Heart left ventricle (tissue), 16 donors: ENCODE measurements around the gene CTNS. TPM values are rescaled to one million over a fixed set of nuclear protein-coding genes. Genes with fewer than 3 reads are reported as not detected.

Experiments used
- ATAC-seq, 4 donors: fragments of 200-7000 bp; cut with Tn5 transposase; one replicate each; pipeline ENCODE4 v1.9.1; 2020 to 2022; ENCODE audit warnings: moderate library complexity in 4 of 4, mild to moderate bottlenecking in 3 of 4, moderate number of reproducible peaks in 1 of 4
- DNase-seq, 5 donors: peaks; one replicate each; pipeline ENCODE4 v3.0.0-alpha.2; 2020
- H3K27ac ChIP-seq, 12 donors: fragments of 200-600 bp; sonication (generic) in 4 of 12; one replicate each; pipeline versions ENCODE4 v1.5.0 to v1.8.0; 2016 to 2022; ENCODE audit warnings: mild to moderate bottlenecking in 2 of 12
- H3K27me3 ChIP-seq, 9 donors: fragments of 200-600 bp; sonication (generic) in 2 of 9; one replicate each; pipeline versions ENCODE4 v1.5.1 to v1.8.0; 2016 to 2022; ENCODE audit warnings: mild to moderate bottlenecking in 3 of 9
- H3K36me3 ChIP-seq, 9 donors: fragments of 200-600 bp; sonication (generic) in 2 of 9; one replicate each; pipeline versions ENCODE4 v1.5.0 to v1.8.0; 2018 to 2022; ENCODE audit warnings: mild to moderate bottlenecking in 2 of 9
- H3K4me1 ChIP-seq, 12 donors: fragments of 200-600 bp; sonication (generic) in 4 of 12; one replicate each; pipeline versions ENCODE4 v1.5.0 to v1.8.0; 2016 to 2022; ENCODE audit warnings: mild to moderate bottlenecking in 3 of 12
- H3K4me3 ChIP-seq, 12 donors: fragments of 200-600 bp; sonication (generic) in 4 of 12; one replicate each; pipeline versions ENCODE4 v1.5.0 to v1.8.0; 2017 to 2022; ENCODE audit warnings: mild to moderate bottlenecking in 9 of 12, moderate library complexity in 4 of 12
- H3K9me3 ChIP-seq, 12 donors: fragments of 200-600 bp; sonication (generic) in 4 of 12; one replicate each; pipeline versions ENCODE4 v1.5.0 to v1.8.0; 2016 to 2022; ENCODE audit warnings: mild to moderate bottlenecking in 1 of 12
- CTCF ChIP-seq, 12 donors: fragments of 200-600 bp; sonication (generic) in 4 of 12; IDR thresholded peaks; one replicate each; pipeline versions ENCODE4 v1.5.0 to v1.8.0; 2018 to 2022; ENCODE audit warnings: antibody characterized with exemption in 12 of 12, mild to moderate bottlenecking in 5 of 12
- POLR2A ChIP-seq, 2 donors: fragments of 450-650 bp; IDR thresholded peaks; one replicate each; pipeline ENCODE4 v1.6.1; 2017; ENCODE audit warnings: antibody characterized with exemption in 2 of 2, mild to moderate bottlenecking in 2 of 2, moderate library complexity in 2 of 2
- WGBS, 4 donors: extraction: QIAGEN DNeasy Blood & Tissue Kit in 2 of 4; methylation state at CpG; one replicate each; pipeline versions ENCODE4 v1.1.5 to v1.1.7; 2013 to 2018; 5-methylcytosine and 5-hydroxymethylcytosine counted together
- intact Hi-C, 10 donors: fragments of 100-400 bp; cut with DNase I; formaldehyde crosslinking; loops; one replicate each; pipeline versions ENCODE4 v1.11.1 to v1.14.2; 2022
- polyA plus RNA-seq, 2 donors: library from polyadenylated mRNA; stranded (reverse); fragments of 200-250 nt; gene quantifications; one replicate each; pipeline ENCODE4 v1.2.3, GENCODE V29; 2013
- total RNA-seq, 9 donors: library from RNA; depleted of rRNA in 2 of 9; stranded (reverse); fragments of >200 nt in 2 of 9; fragmentation: NEBNext Ultra II Directional in 3 of 9; extraction: Animal tissue kit (Norgen Biotek cat#: 25700) in 3 of 9; gene quantifications; one replicate each; pipeline versions ENCODE4 v1.1.0 to v1.2.4, GENCODE V29; 2016 to 2023
- donor health status: ischemic (EF 13 %, LVEDD 7.1; RV severe dilation, severe dysfunction).
- donor health status: healthy with polysubstance abuse.
- donor health status: DM: no; HTN: yes; CAD: no.
- donor health status: DM: no; HTN: no; CAD: no.
- donor health status: ischemic (EF 25% LVEDD 6.9; RV normal size, moderate dysfunction).
- donor health status: ischemic (EF 25% LVEDD 5.7; RV mildly dilated, moderate dysfunction).
- donor health status: healthy.
- donor health status: DM: yes; HTN: yes; CAD: no.
- donor health status: ischemic (EF 35%, LVEDD 5.7; RV mildly dilated, moderate dysfunction).
- donor health status: nonischemic (EF 11% LVEDD 7.7; RV severe dilation, severe dysfunction).
- donor health status: DM: yes; HTN: yes; CAD: no.
- donor health status: PGD.
- donor health status: ischemic (EF 29% LVEDD 5.4; RV normal size, mild dysfunction).
- donor health status: nonischemic (EF 23%, LVEDD 6.1; RV moderate dilation, normal function).

Gene CTNS
- total and polyA plus RNA-seq, 11 donors = 6.2 to 19.0 (median 8.7) TPM

DNA sequence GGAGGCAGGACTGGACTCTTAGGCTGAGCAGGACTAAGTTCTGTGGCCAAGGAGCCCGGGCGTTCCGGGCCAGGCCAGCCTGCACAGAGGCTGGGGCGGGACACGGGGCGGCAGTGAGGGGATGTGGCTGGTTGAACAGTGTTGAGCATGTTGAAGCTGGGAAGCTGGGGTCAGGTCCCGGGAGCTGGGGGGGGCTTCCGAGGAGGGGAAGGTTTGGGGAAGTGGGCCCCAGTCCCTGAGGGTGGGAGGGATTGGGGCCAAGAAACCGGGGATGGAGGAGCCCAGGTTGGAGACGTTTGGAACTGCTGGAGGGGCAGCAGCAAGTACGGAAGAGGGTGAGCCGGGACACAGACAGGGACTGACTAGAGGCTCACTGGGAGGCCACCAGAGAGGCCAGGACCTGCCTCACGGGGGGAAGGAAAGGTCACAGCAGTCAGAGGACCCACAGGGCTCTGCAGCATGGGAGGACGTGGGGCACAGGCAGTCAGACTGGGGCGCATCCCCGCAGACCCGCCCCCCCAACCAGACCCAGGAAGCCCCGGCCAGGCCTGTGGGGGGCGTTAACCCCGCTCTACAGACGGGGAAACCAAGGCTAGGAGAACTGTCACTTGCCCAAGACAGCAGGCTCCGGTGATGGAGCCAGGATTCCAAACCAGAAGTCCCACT is 22.4 kb downstream of the CTNS start:
- TF ChIP-seq CTCF (IDR thresholded peaks at IDR 0.05) = no peak
- TF ChIP-seq POLR2A (IDR thresholded peaks at IDR 0.05) = no peak
- Histone ChIP-seq H3K4me3 (no peak overlapping the region), H3K27ac (peak overlapping the region; percentile 69 to 92 (median 83)), H3K4me1 (peaks cover 5 to 38% (median 20%) of the 10 kb centered on the region in 12 donors), H3K27me3 (no peaks in the 10 kb centered on the region), H3K9me3 (no peaks in the 10 kb centered on the region), H3K36me3 (peaks cover 0 to 41% (median 27%) of the 10 kb centered on the region in 9 donors)
- intact Hi-C loops = loop anchor here in 1 of 10 donors (10.0 kb wide), 1 partner anchor 614 kb away; no protein-coding TSS in a partner anchor
- 66 to 80% (median 75%) methylated on average over 16 to 22 of the region's 22 CpGs for WGBS, 4 donors
- no peak for DNase-seq
- peak in 1 of 4 donors; percentile 0 for ATAC-seq

DNA sequence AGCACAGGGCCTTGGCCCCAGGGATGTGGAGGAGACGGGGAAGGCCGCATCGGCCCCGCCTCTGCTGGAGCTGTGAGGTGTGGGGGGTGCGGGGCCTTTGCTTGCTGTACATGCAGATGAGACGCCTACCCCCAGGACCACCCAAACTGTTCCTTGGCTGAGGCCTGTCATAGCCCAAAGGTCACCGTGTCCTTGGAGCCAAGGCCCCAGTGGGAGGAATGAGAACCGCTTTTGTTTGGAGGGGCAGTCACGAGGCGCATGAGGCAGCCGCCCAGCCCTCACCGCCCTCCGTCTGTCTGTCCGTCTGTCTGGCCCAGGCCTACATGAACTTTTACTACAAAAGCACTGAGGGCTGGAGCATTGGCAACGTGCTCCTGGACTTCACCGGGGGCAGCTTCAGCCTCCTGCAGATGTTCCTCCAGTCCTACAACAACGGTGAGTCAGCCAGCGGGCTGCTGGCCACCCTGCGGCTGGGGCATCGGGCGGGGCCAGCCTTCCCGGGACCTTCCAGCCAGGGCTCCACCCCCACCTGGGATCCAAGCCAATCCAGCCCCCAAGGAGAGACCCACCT is 23.1 kb downstream of the CTNS start:
- peak in 1 of 12 donors; percentile 9 for TF ChIP-seq CTCF (IDR thresholded peaks at IDR 0.05)
- no peak for TF ChIP-seq POLR2A (IDR thresholded peaks at IDR 0.05)
- no peaks in the 10 kb centered on the region for H3K27me3 ChIP-seq
- H3K9me3 ChIP-seq = no peaks in the 10 kb centered on the region
- ATAC-seq = peak; percentile 35 to 73 (median 62)
- H3K4me1 ChIP-seq = peaks cover 5 to 43% (median 20%) of the 10 kb centered on the region in 12 donors
- H3K27ac ChIP-seq = peak overlapping the region; percentile 69 to 92 (median 83)
- 41 to 73% (median 61%) methylated on average over 14 to 22 of the region's 22 CpGs for WGBS, 4 donors
- intact Hi-C loops = loop anchor here in 2 of 10 donors (10.0 kb wide), 1 partner anchor 615 kb away; no protein-coding TSS in a partner anchor
- DNase-seq = peak; percentile 62 to 86 (median 80)
- peaks cover 0 to 48% (median 34%) of the 10 kb centered on the region in 9 donors for H3K36me3 ChIP-seq
- no peak overlapping the region for H3K4me3 ChIP-seq

- ATAC-seq (peak; percentile 19 to 39 (median 34)), DNase-seq (peak in 2 of 5 donors; percentile 53 to 75)
- Histone ChIP-seq H3K9me3 (no peaks in the 10 kb centered on the region), H3K27me3 (no peaks in the 10 kb centered on the region), H3K4me1 (peaks cover 5 to 51% (median 24%) of the 10 kb centered on the region in 12 donors), H3K36me3 (peaks cover 0 to 50% (median 38%) of the 10 kb centered on the region in 9 donors), H3K4me3 (no peak overlapping the region), H3K27ac (peak overlapping the region; percentile 69 to 92 (median 83))
- intact Hi-C loops = loop anchor here in 1 of 10 donors (10.0 kb wide), 1 partner anchor 616 kb away; no protein-coding TSS in a partner anchor
- WGBS, 4 donors = 73 to 80% (median 76%) methylated on average over 18 to 23 of the region's 23 CpGs
- TF ChIP-seq POLR2A (IDR thresholded peaks at IDR 0.05) (no peak), CTCF (IDR thresholded peaks at IDR 0.05) (no peak)
These were observed 23.8 kb downstream of the CTNS start for GRCh38 chr17:3660311-3660891.
